IMR-90 (cell line): ENCODE results near the gene TOR4A.

Source experiments
- CEBPB ChIP-seq: IDR thresholded peaks from 2 replicates; pipeline ENCODE4 v1.6.1; 2012; ENCODE audit warnings: low read depth, low read length, improper control_type of control experiment
- CTCF ChIP-seq: conservative IDR thresholded peaks from 2 replicates; pipeline ENCODE4 v1.5.1; 2012; ENCODE audit warnings: mild to moderate bottlenecking, low read depth, low read length, improper control_type of control experiment
- FOS ChIP-seq: fragments of 150-350 bp; IDR thresholded peaks from 2 replicates; pipeline ENCODE4 v1.6.1; 2016; ENCODE audit warnings: low read depth, low read length
- MAZ ChIP-seq: IDR thresholded peaks from 2 replicates; pipeline ENCODE4 v1.6.1; 2012; ENCODE audit warnings: low read depth, mild to moderate bottlenecking, low read length, improper control_type of control experiment, moderate library complexity, borderline replicate concordance
- MXI1 ChIP-seq: IDR thresholded peaks from 2 replicates; pipeline ENCODE4 v1.6.1; 2012; ENCODE audit warnings: low read depth, mild to moderate bottlenecking, low read length, moderate library complexity, borderline replicate concordance
- NFE2L2 ChIP-seq: fragments of 150-350 bp; IDR thresholded peaks from 2 replicates; pipeline ENCODE4 v1.6.1; 2016; ENCODE audit warnings: low read depth, mild to moderate bottlenecking, low read length
- POLR2A ChIP-seq: IDR thresholded peaks from 2 replicates; pipeline ENCODE4 v1.6.1; 2012; ENCODE audit warnings: mild to moderate bottlenecking, low read depth, low read length
- RAD21 ChIP-seq: IDR thresholded peaks from 2 replicates; pipeline ENCODE4 v1.6.1; 2012; ENCODE audit warnings: low read length, improper control_type of control experiment
- RCOR1 ChIP-seq: IDR thresholded peaks from 2 replicates; pipeline ENCODE4 v1.6.1; 2012; ENCODE audit warnings: mild to moderate bottlenecking, low read length, improper control_type of control experiment; ENCODE audit not compliant: insufficient replicate concordance
- USF2 ChIP-seq: fragments of 150-350 bp; IDR thresholded peaks from 2 replicates; pipeline ENCODE4 v1.6.1; 2017; ENCODE audit warnings: mild to moderate bottlenecking, antibody characterized with exemption, low read length, low read depth

- TF ChIP-seq CTCF (no peak), POLR2A (no peak), MXI1 (no peak), FOS (no peak), NFE2L2 (no peak), CEBPB (no peak), USF2 (no peak), RAD21 (no peak), RCOR1 (no peak), MAZ (no peak)
These were observed 48.3 kb downstream of the TOR4A start for GRCh38 chr9:137325799-137326198.
